NCI-H1417 (cell line): ENCODE data around the gene EEF1G.
"Not testable (repeated sequence)": the region's sequence is repeated elsewhere in the genome, so short reads cannot be mapped to it uniquely, and the experiment has no call there.

Experiments
- DNase-seq, 3 experiments: peaks; one replicate each; lab custom pipeline; 2025; lab: John Stamatoyannopoulos, UW

Gene EEF1G

DNA sequence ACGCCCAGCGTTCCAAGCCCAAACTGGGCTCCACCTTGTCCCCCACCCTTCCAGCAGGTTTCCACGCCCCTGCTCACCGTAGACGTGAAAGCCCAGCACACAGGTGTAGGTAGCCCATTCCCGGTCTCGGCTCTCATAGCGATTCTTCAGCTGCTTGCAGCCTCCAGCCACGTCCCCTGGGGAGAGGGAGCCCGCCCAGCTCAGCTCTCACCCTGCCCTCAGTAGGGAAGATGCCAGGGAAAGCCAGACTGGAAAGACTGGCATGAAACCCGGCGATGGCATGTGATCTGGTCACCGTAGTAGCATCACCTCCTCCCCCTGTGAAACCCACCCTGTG is 29.3 kb upstream of the EEF1G start:
- DNase-seq, result peak in 2 of 3 experiments; percentile 71 to 73

DNA sequence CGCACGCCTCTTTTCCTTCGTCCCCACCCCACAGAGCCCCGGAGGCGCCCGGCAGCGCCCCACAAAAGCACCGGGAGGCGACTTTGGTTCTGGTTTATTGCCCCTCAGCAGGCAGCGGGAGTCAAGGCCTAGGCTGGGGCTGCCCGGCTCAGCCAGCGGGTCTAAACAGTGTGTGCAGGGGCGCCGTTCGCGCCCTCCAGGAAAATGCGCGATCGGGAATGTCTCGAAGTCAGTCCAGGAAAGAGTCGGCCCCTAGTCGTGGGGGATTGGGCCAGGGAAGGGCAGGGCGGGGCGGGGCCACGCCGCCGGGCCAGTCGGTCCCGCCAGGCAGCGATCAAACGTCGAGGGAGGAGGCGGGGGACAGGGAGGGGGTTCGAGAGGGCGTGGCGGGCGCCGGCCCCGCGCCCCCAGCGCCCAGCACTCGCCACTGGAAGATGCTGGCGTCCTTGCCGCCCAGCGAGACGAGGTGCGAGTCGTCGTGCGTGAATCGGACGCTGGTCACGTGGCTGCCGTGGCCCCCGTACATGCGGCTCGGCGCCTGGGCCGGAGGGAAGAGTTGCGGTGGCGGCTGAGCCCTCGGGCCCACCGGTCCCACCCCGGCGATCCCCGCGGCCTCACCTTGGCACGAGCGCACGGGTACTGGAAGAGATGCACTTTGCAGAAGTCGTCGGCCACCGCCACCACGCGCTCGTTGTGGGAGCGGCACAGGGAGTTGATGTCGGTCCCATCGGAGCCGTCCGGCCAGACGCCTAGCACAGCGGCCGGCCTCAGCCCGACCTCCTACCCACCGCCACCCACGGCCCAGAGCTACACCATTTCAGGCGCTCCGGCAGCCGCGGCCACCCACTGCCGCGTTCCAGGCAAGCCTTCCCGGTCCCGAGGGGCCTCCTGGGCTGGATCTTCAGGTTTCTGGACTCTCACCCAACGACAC is 28.7 kb upstream of the EEF1G start:
- peak; percentile 64 to 95 (median 93) for DNase-seq

GRCh38 chr11:62601372-62602140 is 27.9 kb upstream of the EEF1G start, which contains the start of gene MTA2:
Gene MTA2 (minus strand): TSS chr11:62601865. CDS start chr11:62601450, 415 bp downstream.
- DNase-seq, result peak; percentile 98 to 99 (median 99)

GRCh38 chr11:62601122-62601371 is 27.4 kb upstream of the EEF1G start:
- DNase-seq, result peak in 1 of 3 experiments; percentile 82

DNA sequence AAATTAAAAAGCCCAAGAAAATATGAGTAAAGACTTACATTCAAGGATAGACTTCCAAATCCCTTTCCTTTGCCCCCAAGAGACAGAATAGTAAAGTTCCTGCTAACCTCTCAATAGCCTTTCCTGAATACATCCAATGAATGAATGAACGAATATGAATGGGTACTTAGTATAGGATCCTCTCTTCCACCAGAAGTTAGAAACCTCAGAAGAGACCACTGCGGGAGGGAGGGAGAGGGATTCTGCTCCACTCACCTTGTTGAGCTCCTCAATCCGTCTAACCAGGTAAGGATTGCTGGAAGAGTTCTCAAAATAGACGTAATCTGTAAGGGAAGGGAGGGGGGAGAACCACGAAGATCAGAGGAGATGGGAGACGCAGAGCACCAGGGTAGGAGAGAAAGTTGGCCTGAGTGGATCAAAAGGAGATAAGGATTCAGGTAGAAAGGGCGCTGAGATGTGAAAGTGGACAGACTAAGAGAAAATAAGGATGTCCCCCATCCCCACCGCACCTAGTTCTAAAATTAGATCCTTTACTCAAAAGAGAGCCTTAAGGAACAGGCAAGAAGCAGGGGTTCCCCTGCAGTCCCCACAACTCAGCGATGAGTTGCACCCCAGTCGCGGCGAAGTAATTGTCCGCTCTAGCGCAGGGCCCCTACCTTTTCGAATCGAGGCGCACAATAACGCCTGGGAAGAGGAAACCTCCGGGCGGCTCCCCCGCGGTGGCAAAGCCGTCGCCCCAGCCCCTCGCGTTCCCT is 26.9 kb upstream of the EEF1G start:
- DNase-seq, result peak in 1 of 3 experiments; percentile 68

- DNase-seq, result no peak
Observed at GRCh38 chr11:62599901-62600300, 26.2 kb upstream of the EEF1G start.

DNA sequence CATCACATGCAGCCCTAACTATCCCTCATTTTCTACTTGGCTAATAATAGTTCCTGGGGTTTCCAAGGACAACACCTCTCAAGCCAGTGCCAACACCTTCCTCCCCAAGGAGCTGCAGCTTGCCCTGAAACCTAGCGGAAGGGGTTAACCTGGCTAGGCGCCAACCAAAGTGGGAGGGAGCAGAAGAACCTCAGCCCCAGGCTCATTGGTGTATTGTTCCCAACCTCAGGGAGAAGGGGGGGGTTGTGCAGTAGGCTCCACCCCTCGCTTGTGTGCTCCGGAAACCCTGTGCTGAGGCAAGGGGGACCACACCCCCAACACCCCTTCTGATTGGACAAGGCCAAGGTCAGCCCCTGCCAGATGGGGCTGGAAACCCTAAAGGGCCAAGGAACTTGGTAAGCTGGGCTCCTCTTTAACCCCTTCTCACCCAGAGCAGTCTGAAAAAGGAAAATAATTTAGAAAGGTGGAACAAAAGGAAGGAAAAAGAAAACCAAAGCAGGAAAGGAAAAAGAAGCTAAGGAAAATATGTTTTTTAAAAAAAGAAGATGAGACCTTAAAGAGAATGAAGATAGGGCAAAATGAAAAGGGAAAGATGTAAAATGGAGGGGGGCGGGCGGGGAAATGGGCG is 25.5 kb upstream of the EEF1G start:
- peak; percentile 84 to 91 (median 88) for DNase-seq

DNA sequence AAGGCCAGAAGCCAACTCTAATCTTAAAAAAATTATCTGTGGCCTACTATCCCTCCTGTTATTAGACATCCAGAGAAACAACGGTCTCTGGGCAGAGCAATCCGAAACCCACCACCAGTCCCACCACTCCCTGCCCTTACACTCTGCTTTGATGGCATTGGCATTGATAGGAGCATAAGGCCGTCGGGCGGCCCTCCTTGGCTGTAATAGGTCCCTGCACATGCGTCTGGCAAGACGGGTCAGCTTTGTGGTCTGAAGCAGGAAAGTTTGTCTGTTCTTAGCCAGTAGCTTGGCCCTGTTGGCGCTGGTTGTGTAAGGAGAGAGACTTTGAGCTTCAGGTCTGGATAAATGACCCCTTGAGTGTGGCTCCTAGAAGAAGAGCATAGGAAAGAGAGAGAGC is 21.4 kb upstream of the EEF1G start:
- no peak for DNase-seq

DNA sequence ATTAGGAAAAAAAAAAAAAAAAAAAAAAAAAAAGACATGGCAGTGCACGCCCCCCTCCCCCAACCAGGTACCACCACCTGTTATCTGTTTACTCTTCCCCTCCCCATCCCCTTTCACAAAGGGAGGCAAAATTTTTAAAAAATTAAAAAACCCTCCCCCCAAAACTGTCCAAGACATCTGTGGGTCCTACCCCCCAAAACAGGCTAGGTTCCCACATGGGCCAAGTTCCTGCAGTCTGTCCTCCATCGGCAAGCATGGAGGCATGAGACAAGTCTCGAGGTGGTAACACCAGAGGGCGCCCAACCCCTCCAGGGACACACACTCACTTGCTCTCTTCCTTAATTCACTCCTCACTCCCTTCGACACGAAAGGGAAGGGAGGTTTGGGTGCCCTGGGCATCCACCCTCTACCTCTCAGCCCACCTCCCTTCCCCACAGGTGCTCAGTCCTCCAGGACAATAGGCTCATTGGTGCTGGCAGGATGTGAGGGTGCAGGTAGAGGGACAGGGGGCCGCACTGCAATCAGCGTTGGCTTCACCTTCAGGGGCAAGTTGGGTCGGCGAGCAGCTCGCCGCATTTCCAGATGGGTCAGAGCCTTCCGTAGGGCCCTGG is 19.8 kb upstream of the EEF1G start:
- peak; percentile 56 to 78 (median 59) for DNase-seq

DNA sequence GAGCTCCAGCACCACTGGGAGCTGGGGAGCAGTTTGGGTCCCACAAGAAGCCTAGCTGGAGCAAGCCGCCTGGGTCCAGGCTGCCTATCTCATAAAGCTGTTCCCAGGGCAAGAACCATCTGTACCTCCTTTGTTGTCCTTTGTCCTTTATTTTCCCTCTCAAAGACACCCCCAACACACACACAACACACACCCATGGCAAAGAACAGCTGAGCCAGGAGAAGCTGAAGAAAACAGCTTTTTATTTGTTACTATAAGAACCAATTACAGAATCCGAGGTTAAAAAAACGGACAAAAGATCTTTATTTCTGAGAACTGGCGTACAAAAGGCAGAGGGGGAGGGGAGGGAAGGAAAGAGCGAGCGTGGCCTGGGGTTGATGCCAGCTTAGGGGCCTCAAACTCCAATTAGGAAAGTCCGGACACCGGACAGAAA is 19.3 kb upstream of the EEF1G start:
- DNase-seq, result no peak

DNA sequence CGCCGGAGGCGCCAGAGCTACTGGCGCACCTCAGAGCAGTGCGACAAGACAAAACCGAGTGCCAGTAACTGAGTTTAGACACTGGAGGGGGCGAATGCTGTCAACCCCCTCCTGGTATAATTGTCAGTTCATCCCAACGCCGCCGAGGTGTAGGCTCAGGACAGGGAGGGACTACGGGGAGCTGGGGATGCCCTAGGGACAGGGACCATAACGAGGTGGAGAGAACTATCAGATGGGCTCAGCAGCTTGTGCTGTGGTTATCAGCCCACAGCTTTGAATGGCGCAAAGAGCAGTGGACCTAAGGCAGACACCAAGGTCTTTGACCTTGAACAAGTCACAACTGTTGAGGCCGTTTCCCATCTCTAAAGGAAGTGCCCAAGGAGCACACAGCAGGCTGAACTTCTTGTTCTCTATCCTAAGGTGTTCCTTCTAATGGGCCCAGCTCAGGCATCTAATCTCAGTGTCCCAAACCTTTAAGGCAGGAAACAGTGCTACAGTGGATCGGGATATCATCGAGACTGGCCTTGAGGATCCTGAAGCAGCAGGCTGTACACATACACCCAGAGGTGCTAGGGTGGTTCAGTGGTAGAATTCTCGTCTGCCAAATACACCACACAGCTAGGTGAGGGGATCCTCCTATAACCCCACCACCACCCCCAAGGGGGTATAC is 18.6 kb upstream of the EEF1G start:
- DNase-seq, result no peak

- peak; percentile 99 to 100 (median 99) for DNase-seq
Observed at GRCh38 chr11:62591448-62592145, 17.9 kb upstream of the EEF1G start, which contains the start of gene TUT1. Gene TUT1 (minus strand): TSS chr11:62591523. CDS start chr11:62591485, 38 bp downstream.

DNA sequence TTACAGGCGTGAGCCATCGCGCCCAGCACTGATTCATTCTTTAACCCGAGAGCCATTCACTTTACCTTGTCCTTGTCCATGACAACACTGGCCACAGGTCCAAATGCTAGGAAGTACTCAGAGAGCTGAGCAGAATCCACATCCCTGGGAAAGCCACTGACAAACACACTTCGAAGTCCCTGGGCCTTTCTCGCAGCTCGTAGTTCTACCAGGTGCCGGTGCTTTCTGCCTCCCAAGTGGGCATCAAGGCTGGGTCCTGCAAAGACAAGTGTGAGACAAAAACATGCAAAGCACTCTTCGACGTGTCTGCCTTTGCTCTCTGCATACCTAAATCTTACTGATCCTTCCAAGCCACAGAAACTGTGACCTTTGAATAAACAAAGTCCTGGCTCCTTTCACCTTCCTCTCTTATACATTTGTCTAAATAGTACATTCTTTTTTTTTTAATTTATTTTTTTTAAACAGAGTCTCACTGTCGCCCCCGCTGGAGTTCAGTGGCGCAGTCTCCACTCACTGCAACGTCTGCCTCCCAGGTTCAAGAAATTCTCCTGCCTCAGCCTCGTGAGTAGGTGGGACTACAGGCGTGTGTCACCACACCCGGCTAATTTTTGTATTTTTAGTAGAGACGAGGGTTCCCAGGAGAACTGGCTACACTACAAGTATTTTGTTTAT is 15.4 kb upstream of the EEF1G start:
- no peak for DNase-seq

GRCh38 chr11:62585356-62585755 is 11.7 kb upstream of the EEF1G start:
- DNase-seq, result not testable (repeated sequence)

DNA sequence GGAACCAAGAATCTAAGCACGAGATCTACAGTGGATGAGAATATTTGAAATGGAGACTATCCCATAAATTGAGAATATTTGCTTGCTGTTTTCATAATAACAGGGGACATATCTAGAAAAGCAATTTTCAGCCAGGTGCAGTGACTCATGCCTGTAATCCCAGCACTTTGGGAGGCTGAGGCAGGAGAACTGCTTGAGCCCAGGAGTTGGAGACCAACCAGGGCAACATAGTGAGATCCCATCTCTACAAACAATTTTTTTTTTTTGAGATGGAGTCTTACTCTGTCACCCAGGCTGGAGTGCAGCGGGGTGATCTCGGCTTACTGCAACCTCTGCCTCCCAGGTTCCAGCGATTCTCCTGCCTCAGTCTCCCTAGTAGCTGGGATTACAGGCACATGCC is 8.0 kb upstream of the EEF1G start:
- DNase-seq, result not testable (repeated sequence)

GRCh38 chr11:62580959-62581715 is 7.4 kb upstream of the EEF1G start:
- no peak for DNase-seq

DNA sequence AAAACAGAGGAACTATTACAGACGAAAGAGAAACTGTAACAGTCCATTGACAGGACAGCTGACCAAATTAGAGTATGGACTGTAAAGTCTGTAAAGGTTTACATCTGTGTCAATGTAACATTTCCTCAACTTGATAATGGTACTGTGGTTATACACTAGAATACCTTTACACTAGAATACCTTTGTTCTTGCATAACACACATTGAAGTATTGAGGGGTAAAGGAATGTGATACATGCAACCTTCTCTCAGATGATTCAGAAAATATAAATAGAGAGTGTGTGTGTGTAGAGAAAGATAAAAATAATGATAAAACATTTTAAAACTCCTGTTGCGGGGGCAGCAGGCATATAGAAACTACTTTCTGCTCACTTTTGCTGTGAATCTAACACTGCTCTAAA is 5.6 kb upstream of the EEF1G start:
- no peak for DNase-seq

- no peak for DNase-seq
Observed at GRCh38 chr11:62578541-62578940, 4.8 kb upstream of the EEF1G start.
